Germinal center (tissue), 1 donor: ENCODE data around the gene ABHD6.
"Not testable (repeated sequence)": the region's sequence is repeated elsewhere in the genome, so short reads cannot be mapped to it uniquely, and the experiment has no call there.

ENCODE experiments used
- DNase-seq: peaks from one replicate; pipeline ENCODE4 v3.0.0; 2012; ENCODE audit warnings: mixed read lengths, low spot score

The ABHD6 gene

DNA sequence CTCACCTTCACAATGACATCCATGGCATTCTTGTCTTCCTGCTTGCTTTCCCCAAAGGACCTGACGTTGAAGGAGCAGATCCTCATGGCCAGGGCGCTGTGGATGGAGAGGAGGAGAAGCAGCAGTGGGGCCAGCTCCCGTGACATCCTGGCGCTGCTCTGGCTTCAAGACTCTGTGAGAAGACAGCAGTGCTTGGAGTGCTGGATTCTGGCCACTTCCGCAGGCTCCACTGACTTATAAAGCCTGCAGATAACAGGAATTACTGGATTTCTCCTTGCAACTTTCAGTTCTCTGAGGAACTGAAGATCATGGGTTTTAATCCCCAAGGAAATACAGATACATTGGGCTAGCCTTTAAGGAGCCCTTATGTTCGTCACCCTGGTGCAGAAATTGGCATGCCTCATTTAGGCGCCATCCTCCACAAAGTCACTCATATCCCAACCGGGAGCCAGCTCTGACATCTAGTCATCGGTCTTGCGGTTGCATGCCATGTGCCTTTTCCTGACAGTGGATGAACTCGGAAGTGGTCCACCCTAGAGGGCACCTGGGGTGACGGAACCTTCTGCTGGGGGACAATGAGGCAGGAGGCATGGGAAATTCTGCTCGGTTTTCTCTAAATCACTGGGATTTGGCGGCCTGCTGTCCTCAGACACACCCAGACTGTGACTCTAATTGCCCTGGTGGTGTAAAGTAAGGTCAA lies 26.7 kb upstream of the ABHD6 start, which contains the start of gene DNASE1L3:
Gene DNASE1L3, minus strand, starts transcription at position 212 of the 700 bp plus-strand sequence. Its CDS starts 66 bp downstream, at position 146.
- DNase-seq = no peak

DNA sequence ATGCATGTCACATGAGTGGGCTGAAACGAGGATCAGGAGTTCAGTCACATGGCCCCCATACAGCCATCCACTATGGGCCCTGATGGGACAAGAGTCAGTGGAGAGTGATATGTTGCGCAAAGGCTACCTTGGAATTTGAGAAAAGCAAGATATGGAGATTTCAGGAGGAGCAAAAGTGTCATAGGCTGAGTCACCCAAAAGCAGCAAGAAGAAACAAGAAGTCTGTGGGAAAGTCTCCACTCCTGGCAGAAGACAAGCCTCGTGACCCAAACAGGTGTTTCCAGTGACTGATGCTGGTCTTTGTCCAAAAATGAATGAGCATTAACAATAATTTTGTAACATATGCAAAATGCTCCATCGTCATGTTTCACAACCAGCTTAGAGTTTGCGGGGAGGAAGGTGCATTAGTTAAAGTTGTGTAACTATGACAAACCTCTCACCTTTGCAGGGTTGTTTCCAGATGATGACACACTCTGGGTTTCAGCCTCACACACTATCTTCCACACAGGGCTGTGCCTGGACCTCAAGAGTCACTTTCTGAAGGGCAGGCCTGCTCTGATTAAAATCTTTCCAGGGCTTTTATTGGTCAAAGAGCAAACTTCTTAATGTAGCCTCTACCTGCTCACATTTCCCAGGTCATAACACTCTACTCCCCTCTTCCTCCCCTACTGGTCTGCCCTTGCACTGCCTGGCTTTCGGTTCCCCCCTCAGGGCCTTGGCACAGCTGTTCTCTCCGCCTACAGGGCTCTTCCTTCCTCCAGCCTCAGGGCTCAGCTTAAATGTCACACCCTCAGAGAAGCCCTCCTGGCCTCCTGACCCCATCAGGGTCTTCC lies 22.9 kb upstream of the ABHD6 start:
- DNase-seq = peak; percentile 79

DNA sequence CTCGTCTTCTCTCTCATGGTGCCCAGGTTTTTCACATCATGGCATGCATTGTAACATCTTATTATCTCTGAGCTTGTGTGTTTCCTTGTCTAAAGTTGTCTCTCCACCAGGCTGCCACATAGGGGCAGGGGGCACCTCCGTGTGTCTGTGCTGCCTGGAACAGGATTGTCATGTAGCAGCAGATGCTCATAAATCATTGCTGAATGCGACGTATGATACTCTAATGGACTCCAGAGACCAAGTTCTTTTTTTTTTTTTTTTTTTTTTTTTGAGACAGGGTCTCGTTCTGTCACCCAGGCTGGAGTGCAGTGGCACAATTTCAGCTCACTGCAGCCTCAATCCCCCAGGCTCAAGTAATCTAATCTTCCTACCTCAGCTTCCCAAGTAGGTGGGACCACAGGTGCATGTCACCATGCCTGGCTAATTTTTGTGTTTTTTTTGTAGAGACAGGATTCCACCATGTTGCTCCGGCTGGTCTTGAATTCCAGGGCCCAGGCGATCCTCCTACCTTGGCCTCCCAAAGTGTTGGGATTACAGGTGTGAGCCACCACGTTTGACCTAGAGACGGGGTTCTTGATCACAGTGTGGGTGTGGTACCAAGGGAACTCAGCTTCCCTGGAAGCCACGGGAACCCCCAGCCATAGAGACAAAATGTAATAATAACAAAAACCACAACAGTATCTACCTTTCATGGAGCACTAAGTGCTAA lies 22.1 kb upstream of the ABHD6 start:
- DNase-seq = no peak

DNA sequence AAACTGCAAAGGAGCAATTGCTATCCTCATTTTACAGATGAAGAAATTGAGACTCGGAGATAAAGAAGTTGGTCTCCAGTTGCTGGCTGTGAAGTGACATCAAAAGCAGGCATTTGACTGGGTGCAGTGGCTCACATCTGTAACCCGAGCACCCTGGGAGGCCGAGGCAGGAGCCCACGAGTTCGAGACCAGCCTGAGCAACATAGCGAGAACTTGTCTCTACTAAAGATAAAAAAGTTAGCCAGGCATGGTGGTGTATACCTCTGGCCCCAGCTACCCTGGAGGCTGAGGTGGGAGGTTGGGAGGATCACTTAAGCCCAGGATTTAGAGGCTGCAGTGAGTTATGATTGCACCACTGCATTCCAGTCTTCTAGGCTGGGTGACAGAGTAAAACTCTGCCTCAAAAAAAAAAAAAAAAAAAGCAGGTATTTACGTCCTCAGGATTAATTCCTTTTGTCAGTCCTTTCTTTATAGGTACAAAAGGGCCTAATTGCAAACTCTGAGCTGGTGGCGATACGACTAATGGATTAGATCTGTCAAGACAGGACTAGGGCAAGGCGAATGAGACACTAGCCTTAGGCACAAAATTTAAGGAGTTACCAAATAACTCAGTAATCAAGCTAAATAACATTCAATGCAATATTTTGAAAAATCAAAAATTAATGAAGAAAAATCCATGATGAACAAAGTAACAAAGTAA lies 20.9 kb upstream of the ABHD6 start:
- no peak for DNase-seq

DNA sequence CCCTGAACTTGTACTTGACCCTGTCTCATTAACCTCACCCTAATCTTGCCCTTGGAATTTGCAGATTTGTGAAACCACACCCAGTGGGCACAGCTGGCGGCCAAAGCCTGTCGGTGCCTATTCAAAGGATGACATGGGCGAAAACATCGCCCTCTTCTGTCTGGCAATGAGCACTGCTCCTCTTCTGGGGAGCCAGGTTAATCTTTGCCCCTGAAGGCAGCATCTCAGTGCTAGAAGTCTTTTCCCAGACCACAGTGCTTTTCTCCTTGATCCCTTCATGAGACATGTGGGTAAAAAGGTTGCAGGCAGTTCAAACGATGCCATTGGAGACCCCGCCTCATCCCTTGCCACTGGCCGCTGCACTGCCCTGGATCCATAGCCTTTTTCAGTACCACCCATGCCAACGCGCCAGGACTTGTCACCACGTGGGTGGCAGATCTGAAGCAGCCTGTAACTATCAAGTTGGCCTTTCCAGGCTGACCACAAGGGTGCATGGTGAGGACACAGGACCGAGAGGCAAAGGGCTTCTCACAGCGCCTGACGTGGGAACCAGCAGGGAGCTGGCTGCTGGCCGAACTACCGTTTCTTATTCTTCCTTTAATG lies 20.3 kb upstream of the ABHD6 start:
- DNase-seq = peak; percentile 77

DNA sequence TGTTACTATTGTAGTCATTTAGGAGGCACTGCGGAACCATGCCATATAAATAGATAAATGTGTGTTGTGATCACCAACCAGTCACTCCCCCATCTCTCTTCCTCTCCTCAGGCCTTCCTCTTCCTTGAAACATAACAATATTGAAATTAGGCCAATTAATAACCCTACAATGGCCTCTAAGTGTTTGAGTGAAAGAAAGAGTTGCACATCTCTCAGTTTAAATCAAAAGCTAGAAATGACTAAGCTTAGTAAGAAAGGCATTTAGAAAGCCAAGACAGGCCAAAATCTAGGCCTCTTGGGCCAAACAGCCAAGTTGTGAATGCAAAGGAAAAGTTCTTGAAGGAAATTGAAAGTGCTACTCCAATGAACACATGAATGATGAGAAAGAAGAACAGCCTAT lies 18.7 kb upstream of the ABHD6 start:
- DNase-seq = no peak

DNA sequence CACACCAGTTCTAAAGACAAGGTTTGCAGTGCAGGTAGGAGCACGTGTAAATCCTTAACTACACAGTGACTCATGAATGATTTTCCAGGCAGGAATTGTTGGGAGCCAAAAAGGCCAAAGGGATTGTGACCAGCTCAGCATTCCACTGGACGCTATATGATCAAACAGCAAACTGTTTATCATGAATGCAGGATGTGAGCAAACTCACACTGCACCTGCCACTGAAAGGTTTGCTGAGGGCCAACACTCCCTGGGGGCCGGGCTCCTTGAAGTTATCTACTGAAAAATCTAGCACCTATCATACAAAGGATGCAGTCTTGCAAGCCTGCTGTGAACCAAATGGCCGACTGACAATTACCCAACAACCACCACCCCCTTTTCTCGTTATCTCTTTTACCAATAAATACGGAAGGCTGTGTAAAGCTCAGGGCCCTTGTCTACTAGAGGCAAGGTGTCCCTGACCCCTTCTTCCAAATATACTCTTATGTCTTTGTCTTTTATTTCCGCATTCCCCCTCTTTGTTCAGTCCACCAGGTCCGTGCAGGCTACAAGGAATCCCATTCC lies 15.3 kb upstream of the ABHD6 start:
- DNase-seq = no peak

DNA sequence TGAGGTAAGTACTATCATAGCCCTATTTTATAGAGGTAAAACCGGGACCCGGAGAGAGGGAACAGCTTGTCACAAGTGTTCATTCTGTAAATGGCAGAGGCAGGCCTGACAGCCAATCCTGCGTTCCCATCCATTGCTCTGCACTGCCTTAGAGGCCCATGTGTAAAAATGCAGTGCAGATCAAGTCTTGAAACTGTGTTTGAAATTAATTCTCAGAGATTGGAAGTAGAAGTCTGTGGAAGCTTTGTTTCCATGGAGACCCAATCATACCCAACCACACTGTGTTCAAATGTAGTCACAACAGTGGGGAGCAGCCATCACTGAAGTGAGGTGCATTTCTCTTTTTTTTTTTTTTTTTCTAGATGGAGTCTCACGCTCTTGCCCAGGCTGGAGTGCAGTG lies 13.7 kb upstream of the ABHD6 start:
- DNase-seq = no peak

DNA sequence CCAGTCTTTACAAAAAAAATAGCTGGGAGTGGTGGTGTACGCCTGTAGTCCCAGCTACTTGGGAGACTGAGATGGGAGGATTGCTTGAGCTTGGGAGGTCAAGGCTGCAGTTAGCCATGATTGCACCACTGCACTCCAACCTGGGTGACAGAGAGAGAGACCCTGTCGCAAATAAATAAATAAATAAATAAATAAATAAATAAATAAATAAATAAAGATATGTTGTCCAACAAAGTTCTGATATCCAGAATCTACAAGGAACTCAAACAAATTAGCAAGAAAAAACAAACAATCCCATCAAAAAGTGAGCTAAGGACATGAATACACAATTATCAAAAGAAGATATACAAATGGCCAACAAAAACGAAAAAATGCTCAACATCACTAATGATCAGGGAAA lies 9.7 kb upstream of the ABHD6 start:
- not testable (repeated sequence) for DNase-seq

DNA sequence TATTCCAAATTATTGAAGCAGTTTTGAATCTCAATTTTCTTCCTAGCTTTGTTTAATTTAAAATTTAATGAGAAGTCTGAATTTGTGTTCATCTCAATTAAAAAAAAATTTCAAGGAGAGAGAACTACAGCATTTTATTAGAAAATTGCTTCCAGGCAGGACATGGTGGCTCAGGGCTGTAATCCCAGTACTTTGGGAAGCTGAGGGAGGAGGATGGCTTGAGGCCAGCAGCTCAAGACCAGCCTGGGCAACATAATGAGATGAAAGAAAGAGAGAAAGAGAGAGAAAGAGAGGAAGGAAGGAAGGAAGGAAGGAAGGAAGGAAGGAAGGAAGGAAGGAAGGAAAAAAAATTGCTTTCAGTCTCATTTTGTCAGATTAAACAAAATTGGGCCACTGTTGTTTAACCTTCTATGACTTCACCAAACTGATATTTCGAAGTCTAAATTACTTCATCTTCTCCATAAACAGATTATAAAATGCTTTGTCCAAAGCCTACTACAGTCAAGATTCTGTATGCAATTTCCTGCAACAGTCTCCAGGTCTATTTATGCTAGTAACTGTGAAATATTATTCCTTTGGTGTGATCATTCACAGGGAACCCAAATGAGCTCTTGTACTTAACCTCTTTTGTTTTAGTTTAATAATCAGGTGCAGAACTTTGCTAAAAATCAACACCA lies 6.6 kb upstream of the ABHD6 start:
- DNase-seq = no peak

DNA sequence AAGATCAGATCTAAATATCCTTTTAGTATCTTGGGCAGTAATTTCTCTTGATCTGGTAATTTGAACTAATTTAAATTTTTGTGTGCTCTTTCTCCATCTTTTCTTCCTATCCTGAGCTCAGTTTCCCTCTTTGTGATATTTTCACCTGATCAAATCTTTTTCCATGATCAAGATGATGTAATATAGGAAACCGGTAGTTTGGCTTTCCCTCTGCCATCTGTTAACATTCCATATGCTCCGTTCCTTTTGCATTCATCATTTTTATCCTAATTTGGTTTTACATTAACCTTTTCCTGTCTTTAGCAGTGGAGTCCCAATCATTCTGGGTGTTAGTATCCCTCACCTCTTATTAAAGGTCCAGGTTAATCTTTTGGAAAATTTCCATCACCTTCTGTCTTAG lies 5.9 kb upstream of the ABHD6 start:
- no peak for DNase-seq

DNA sequence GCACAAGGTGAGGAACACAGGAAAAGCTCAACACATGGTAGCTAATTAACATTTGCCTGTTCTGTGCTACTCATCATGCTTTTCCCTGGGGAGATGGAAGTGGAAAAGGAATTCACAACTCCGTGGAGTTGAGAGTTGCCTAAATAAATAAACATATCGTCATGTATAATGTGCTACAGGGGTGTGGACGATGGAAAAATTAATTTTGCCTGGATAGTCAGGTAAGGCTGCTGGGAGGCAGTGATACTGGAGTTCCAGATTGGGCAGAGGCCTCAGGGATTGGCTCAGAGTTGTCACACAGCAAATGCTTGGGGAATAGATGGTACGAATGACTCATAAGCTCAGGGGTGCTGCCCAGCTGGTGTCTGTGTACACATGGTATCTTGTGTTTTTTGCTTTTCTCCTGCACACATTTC lies 3.1 kb upstream of the ABHD6 start:
- no peak for DNase-seq

DNA sequence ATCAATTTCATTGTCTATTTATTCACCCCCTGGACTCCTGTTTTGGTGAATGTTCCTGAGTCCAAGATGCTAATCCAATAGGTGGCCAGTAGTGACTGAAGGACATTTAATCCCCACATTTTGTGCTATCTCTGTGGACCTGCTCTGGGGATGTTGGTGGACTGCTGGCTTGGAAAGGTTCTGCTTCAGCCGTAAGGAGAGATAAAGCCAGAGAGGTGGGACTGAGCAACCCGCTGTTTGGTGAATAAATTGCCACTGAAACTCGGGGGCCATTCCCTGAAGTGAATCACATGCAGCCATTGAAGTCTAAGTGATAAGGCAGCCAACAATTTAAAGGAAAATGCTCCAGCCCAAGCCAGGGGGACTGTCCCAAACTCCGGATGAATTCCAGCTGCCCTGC lies 1.6 kb upstream of the ABHD6 start:
- DNase-seq = no peak

DNA sequence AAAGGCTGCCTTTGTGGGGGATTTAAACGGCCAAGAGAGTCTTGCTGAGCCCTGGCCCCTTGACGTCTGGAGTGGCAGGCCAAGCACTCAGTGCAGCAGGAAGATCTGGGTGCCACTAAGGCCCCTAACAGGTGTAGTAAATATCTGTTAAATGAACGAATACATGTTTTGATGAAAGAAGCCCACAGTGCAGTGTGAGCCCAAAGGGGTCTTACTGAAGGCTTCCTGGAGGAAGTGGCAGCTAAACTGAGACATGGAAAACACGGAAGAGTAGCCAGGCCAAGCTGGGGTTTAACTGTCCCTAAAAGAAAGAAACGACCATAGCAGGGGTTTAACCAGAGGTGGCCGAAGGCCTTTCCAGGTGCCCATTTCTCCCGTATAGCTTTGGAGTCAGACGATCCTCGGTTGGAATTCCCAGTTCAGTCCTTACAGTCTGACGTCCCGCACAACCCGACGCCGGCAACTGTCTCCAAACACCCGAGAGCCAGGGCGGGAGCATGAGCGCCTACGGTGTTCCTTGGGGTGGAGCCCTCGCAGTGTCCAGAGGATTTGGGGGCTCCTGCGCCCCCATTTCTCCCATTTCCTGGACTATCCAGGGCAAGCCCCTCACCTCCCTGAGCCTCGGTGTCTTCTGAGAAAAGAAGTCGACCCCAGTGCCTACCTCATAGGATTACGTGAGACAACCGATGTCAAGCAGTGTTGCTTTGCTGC lies 910 bp upstream of the ABHD6 start:
- DNase-seq = no peak

DNA sequence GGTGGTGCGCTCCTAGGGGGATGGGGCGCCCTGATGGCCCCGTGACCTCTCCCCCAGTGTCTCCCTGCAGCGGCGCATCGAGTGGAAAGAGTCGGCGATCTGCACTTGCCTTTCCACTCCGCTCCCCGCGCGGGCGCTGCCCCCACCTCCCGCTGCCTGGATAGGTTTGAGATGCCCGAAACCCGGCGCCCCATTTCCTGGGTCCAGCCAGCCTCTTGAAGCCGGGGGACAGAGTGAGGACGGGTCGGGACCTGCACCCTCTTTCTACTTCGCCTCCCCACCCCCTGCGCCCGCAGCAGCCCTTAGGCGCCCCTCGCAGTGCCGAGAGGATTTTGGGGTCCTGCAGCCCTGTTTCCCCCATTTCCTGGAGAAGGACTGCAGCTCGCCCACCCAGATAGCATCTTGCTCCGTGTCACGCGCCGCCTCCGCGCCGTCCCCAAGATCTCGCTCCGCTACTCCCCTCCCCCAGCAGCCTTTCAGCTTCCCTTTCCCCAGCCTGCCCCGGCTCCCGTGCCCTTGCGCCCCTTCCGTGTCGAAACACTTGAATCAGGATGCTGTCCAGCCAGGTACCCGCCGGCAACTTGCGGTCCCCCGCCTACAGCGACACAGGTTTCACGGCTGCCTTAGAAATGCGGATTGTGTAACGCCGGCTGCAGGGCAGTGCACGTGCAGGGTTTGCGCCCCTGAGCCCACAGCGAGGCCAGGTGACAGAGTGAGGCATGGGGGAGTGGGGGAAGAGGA lies 519 bp downstream of the ABHD6 start:
- DNase-seq = peak; percentile 68

DNA sequence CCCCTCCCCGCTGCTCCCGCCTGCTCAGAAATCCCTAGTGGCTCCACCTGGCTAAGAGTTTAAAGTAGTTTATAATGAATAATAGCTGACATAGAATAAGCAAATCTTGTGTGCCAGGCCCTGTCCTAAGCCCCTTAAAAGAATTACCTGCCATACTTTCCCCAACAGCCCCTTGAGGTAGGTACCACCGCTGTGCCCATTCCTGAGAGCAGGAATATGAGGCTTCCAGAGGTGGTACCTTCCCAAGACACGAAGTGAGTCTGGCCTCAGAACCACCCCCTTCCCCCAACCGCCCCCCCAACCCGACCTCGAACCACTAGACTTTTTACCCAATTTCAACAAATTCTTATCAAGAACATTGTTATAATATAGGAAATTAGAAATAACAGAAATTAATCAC lies 1.2 kb downstream of the ABHD6 start:
- DNase-seq = no peak

DNA sequence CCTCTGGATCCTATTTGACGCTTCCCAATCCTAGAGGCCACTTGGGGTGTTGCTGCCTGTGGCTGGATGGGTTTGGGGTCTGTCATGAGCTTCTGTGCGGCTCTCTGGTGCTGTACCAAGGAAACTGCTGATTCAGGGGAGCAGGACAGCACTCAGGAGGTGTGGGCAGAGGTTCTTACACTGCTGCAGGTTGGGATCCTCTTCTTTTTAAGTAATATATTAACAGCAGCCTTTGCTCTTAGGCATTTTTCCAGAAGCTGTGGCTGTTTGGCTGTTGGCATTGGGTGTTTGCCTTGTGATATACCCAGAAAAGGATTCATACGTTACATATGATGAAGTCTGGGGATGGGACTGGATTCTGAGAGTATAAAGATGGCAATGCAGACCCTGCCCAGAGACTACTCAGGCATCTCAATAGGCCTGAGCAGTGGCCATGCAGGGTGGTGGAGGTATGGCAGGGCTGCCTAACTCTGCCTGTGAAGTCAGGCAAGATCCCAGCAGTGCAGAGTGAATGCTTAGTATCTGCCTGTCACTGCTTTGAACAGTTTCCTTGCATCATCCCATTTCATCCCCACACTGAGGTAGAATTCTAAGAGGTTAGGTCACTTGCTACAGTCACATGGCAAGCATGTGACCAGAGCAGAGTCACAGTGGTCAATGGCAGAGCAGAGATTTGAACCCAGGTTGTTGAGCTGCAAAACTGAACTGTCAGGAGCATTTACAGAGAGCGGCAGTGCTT lies 3.9 kb downstream of the ABHD6 start:
- no peak for DNase-seq

DNA sequence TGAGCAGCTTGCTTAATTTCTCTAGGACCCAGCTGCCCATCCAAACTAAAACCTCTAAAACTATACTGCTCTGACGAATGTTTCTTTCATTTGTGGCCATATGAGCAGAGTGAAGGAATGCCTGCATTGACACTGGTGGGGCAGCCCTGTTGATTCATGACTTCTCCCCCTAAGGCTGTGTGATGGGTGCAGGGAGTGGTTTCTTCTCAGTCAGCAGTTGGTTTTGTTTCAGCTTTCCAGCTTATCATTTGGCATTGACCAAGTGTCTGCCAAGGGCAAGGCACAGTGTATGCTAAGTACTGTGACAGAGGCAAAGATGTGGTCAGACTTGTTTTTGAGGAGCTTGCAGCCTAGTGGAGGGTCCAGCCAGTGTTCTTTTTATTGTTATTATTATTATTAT lies 4.7 kb downstream of the ABHD6 start:
- no peak for DNase-seq

DNA sequence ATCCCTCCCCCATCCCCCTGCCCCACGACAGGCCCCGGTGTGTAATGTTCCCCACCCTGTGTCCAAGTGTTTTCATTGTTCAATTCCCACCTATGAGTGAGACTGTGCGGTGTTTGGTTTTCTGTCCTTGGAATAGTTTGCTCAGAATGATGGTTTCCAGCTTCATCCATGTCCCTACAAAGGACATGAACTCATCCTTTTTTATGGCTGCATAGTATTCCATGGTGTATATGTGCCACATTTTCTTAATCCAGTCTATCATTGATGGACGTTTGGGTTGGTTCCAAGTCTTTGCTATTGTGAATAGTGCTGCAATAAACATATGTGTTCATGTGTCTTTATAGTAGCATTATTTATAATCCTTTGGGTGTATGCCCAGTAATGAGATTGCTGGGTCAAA lies 5.3 kb downstream of the ABHD6 start:
- not testable (repeated sequence) for DNase-seq
